ENCODE results near the gene FAM83E.
"Not testable (repeated sequence)": the region's sequence is repeated elsewhere in the genome, so short reads cannot be mapped to it uniquely, and the experiment has no call there.

DNA sequence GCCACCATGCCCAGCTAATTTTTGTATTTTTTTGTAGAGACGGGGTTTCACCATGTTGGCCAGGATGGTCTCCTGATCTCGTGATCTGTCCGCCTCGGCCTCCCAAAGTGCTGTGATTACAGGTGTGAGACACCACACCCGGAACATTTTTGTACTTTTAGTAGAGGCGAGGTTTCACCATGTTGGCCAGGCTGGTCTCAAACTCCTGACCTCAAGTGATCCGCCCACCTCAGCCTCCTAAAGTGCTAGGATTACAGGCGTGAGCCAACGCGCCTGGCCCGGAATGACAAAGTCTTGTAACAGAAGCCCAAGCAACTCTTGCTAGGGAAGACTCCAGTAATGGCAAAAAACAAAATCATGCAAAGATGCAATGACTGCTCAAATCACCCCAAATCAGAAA, 17.4 kb upstream of the FAM83E start:
- TF ChIP-seq EP300 (conservative IDR thresholded peaks at IDR 0.05; ENCODE audit: poor library complexity, severe bottlenecking); RAD21 (conservative IDR thresholded peaks at IDR 0.05); EZH2 (IDR thresholded peaks at IDR 0.05; ENCODE audit: borderline replicate concordance, insufficient read depth, low read length, poor library complexity, severe bottlenecking); POLR2AphosphoS5 (IDR thresholded peaks at IDR 0.05): not testable (repeated sequence)
- TF ChIP-seq, protein P1, sequence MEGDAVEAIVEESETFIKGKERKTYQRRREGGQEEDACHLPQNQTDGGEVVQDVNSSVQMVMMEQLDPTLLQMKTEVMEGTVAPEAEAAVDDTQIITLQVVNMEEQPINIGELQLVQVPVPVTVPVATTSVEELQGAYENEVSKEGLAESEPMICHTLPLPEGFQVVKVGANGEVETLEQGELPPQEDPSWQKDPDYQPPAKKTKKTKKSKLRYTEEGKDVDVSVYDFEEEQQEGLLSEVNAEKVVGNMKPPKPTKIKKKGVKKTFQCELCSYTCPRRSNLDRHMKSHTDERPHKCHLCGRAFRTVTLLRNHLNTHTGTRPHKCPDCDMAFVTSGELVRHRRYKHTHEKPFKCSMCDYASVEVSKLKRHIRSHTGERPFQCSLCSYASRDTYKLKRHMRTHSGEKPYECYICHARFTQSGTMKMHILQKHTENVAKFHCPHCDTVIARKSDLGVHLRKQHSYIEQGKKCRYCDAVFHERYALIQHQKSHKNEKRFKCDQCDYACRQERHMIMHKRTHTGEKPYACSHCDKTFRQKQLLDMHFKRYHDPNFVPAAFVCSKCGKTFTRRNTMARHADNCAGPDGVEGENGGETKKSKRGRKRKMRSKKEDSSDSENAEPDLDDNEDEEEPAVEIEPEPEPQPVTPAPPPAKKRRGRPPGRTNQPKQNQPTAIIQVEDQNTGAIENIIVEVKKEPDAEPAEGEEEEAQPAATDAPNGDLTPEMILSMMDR (IDR thresholded peaks at IDR 0.05; ENCODE audit: poor library complexity, severe bottlenecking) = not testable (repeated sequence)

Data from neural cell (in vitro differentiated cells).